HG02970 (cell line): ENCODE results near the gene LARGE1.

Experiments
- ATAC-seq: cut with Tn5 transposase; IDR thresholded peaks from one replicate; pipeline ENCODE4 v1.9.1; 2021; ENCODE audit warnings: mild to moderate bottlenecking, moderate library complexity, moderate number of reproducible peaks; ENCODE audit not compliant: unreplicated experiment, low FRiP score

Gene LARGE1

DNA sequence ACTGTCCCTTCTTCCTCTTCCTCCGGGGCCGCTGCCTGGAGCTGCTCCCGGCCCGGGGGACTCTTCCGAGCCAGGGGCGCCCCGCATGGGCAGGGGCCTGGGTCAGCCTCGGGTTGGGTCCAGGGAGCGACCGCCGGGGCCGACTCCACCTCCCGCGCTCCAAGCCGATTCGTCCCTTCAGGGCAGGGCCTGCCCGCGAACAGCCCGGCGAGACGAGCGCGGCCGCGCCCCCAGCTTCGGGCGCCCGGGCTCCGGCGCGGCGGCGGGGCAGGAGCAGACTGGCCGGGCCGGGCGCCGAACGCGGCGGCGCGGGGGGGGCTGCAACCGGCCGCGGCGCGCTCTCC, at the start of gene LARGE1:
LARGE1 (minus strand) TSS at position 280 of the 344 bp plus-strand sequence.
- peak; percentile 14 for ATAC-seq

DNA sequence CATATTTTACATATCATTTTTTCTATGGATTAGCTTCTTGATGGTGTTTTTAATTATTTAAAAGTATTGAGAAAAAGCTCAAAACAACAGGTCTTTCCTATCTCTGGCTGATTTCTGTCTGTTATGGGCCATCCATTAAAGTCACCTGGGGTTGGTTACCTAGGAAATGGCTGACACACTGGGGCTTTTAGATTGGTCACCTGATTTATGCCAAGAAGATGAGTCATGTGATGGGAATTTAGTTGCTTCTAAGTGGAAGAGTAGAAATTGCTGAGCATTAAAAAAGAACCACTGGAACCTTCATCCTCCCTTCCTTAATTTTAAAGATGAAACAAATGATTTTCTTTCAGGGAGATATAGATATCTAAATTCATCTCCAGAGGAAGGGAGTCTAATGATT, 48.8 kb upstream of the LARGE1 start:
- ATAC-seq: no peak

DNA sequence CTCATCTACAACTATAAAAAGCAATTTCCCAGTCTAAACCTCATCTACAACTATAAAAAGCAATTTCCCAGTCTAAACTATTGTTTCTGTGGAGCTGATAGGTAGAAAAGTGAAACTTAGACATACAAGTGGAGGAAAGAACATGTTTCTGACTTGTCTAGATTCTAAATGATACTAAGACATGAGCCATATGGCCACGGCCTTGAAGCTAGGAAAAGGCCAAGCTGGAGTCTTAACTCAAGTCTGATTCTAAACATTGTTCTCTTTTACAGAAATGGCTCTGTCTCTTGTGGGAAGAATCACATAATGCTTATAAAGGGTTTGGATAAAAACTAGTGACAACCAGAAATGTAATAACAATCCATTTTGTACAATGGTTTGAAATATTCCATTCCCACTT, 43.8 kb upstream of the LARGE1 start:
- ATAC-seq: no peak

DNA sequence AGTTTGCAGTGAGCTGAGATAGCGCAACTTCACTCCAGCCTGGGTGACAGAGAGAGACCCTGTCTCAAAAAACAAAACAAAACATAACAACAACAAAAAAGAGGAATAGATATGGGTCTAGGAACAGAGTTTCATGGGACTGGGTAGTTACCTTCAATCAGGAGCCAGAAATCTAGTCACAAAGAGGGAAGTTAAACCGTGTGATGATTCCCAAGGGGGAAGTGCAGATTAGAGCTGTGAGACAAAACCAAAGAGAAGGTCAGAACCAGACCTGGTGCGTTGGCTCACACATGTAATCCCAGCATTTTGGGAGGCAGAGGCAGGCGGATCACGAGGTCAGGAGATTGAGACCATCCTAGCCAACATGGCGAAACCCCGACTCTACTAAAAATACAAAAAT, 42.1 kb upstream of the LARGE1 start:
- no peak for ATAC-seq

DNA sequence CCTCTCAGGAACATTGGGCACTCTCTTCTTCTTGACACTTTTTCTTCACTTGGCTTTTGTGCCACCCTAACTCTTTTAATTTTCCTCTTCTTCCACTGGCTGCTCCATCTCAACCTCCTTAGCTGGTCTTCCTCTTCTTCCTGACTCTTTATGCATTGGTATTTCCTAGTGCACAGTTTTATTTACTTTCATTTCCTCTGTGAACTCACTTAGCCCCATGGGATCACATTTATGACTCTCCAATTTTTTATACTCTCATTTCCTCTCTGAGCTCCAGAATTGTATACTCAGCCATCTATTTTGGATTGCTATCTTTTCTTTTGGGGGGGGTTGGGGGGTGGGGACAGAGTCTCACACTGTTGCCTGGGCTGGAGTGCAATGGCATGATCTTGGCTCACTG, 38.5 kb upstream of the LARGE1 start:
- no peak for ATAC-seq

DNA sequence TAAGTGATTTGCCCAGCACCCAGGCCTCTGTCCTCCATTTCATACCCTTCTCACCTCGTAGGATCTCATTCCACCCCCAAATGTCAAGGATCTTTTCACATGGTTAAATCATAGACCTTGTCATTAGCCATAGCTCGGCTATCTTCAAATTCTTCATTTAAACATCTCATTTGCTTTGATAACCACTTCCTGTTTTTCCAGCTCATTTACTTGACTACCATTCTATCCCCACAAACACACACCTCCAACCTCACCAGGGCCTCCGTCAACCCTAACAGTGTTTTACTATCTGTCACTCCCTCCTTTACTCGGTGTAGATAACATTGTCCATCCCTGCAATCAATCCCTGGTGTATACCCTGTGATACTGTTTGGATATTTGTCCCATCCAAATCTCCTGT, 36.8 kb upstream of the LARGE1 start:
- ATAC-seq: no peak

DNA sequence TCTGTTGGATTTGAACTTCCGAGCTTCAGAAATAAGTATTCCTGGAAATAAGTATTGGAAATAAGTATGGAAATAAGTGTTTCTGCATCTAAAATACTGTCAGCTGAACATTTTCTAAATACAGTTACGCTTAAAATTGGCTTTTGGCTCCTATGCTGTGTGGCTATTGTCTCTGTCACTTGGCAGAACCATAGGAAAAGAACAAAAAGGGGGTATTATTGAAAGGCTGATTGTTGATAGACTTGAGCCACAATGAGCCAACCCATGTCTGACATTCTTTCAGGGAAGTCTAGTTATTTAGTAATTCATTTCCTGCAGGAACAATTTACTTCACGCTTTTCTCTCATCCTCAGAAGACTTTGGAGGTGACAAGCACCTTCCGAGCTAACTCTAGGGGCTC, 32.5 kb upstream of the LARGE1 start:
- no peak for ATAC-seq

DNA sequence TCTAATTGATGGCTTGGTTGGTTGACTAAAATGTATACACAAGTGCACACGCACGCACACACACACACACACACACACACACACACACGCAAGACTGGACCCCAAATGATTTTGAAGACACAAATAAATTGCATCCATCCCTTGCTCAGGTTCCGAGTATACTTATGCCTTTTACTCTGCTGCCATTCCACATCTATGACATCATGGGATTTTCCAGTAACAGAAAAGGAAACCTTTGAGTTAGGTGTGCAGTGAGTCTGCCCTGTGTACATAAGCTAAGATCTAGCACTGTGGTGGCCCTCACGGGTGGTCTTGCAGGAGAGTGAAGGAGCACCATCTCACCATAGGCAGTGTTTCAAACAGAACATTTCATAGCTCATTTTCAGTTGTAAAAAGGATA, 20.5 kb upstream of the LARGE1 start:
- ATAC-seq: no peak

DNA sequence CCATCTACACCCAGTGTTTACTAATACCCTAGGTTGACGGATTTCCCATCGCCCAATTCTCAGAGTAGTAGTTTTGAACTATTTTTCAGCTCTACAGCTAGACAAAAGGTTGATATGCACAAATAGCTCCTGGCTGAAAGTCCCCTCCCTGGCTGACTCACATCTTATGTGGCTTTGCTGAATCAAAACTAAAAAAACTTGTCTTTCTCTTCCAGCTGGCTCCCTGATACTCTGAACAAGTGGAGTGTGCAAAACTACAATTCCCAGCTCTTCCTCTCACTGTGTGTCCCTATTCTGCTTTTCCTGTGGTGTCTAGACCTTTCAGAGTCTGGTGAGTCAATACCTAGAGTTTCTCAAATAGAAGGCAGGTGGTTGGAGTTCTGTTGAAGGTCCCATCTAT, 12.7 kb upstream of the LARGE1 start:
- ATAC-seq: no peak

DNA sequence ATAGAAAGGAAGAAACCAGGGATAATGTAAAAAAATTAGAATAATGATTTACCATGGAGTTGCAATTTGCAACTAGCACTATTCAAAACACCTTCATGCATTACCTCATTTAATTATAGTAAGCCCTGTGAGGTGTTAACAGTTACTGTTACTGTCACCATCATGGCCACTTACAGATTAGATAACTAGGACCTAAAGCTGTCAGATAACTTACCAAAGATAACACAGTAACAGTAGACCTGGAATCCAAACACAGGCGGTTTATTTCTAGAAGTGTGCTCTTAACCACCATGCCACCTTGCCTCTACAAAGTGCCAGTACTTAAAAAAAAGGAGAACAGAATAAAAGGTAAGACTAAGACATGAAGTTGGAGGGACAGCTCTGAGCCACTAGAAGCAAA, 11.1 kb upstream of the LARGE1 start:
- ATAC-seq: no peak

DNA sequence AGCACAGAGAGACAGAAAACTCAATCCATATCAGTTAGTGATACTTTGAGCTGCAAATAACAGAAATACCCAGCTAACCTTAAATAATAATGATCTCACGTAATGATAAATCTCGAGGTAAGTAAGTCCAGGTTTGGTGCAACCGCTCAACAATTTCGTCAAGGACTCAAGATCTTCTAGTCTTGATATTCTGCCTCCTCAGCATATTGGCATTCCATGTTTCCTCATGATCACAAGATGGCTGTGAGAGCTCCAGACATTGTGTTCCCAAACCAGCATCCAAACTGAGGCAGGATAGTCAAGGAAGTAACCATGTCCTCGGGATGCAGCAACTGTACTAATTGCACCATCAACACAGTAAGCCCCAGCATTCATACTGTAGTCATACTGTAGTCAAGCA, 7.5 kb upstream of the LARGE1 start:
- ATAC-seq: no peak

DNA sequence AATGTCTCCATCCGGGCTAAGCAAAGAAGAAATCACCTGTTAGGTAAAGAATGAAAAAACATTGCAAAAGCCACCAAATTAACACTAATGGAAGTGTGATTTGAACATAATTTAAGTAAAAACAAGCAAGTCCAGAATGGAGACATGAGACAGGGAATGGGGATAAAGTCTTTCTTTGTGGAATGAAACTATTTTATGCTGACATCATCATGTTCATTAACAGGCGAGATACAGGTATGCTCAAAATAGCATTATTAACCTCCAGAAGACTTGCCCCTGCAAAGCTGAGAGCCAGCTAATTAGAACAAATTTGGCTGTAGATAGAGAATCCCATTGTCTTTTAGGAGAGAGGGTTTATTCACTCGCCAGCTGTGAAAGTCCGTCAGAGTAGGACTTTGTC, 4.9 kb upstream of the LARGE1 start:
- no peak for ATAC-seq

DNA sequence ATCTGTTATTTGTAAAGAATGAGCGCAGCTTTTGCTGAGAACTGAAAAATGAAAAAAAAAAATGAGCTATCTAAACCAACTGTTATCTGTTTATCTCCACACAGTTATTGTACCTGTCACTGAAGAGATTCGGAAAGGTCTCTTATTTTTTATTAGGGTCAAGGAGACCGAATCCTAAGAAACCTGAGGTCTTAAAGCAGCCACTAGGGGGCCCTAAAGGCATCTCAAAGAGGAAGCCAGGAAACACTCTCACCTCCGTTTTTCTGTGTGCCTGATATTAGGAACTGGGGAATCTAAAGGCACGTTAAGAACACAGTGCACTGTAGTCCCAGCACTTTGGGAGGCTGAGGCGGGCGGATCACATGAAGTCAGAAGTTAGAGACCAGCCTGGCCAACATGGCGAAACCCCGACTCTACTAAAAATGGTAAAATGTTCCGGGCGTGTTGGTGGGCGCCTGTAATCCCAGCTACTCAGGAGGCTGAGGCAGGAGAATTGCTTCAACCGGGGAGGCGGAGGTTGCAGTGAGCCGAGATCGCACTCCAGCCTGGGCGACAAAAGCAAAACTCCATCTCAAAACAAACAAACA, 3.5 kb upstream of the LARGE1 start:
- ATAC-seq: no peak

DNA sequence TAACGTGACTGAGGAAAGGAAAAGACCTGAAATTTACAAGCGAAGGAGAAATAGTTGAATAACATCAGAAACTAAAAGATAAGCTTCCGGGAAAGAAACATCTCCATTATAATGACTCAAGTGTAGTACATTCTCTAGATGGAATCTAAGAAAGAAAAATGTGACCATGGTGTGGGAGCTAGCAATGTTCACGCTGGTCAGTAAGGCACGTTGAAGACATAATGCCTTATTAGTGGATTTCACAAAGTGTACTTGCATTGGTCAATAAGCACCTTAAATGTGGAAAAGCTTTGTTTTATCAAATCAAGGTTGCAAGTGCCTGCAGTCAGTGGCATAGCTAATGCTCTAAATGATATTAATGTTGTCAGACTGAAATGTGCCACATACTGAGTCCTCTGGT, 2.8 kb upstream of the LARGE1 start:
- no peak for ATAC-seq

DNA sequence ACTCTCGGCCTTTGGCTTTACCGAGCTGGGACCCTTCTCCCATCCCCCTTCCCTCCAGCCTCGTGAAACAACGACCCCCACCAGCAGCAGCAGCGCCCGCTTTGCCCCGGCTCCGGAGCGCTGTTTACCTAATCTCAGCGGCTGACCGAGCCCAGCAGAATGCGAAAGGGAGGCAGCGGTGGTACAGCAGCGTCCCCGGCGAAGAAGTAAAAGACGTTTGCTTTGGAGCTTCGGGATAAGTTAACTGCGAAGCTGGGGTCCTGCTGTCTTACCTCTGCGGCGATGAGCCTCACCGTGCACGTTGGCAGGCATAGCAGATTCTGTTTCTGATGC, 2.0 kb upstream of the LARGE1 start:
- ATAC-seq: no peak

DNA sequence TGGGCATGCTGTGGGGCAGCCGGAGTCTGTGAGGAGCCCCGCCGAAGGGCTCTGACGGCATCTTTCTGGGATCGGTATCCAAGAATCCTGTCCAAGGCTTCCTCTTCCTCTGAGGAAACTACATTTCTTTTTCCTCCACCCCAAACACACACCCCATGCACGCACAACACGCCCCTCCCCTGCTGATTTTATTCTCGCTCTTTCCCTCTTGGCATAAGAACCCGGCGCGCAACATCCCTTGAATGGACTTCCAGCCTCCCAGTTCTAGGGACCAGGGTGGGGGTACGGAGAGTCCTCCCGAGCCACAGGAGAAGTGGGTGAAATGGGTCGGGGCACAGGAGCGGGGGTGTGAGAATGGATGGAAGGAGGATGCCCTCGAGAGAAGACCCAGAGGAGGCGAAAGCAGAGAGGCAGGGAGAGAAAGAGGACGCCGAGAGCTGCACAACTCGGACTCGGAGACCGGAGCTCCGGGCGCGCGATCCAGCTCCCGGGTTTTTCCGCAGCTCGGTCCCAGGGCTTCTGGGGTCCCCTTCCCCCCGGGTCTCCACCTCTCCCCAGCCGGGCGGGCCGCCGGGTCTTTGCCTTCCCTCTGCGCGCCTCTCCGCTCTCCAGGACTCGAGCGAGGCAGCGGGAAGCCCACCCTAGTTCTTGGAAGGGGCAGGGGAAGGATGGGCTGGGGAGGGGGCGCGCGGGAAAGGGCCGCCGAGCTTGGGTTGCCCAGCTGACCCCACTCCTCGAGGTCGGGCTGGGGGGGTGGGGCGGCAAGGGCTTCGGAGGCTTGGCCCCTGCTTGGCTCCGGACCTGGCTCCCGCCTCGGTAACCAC, 1.5 kb upstream of the LARGE1 start:
- no peak for ATAC-seq

DNA sequence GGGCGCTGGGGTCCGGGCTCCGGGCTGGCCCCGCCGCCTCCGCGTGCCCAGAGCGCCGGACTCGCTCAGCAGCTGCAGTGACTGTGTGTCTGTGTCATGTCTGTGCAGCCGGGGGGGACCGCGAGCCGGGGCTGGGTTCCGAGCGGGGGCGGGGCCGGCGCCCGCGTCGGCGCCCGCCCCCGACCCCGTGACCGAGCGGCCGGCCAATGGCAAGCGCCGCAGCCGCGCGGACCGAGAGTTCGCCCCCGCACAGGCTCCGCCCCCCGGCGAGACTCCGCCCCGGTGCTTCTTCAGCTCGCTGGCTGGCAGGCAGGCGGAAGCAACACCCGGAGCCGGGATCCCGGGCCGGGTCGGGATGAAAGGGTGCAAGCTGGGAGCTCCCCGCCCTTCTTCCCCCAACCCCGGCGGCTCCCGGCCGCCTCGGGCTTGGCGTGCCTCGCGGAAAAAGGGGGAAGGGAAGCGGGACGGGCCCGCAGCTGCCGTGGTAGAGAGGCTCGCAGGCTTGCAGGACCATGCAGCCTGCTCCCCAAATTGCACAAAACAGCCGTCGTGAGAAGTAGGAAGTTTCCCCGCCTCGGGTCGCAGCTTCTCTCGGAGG, 750 bp upstream of the LARGE1 start:
- ATAC-seq: peak; percentile 70

DNA sequence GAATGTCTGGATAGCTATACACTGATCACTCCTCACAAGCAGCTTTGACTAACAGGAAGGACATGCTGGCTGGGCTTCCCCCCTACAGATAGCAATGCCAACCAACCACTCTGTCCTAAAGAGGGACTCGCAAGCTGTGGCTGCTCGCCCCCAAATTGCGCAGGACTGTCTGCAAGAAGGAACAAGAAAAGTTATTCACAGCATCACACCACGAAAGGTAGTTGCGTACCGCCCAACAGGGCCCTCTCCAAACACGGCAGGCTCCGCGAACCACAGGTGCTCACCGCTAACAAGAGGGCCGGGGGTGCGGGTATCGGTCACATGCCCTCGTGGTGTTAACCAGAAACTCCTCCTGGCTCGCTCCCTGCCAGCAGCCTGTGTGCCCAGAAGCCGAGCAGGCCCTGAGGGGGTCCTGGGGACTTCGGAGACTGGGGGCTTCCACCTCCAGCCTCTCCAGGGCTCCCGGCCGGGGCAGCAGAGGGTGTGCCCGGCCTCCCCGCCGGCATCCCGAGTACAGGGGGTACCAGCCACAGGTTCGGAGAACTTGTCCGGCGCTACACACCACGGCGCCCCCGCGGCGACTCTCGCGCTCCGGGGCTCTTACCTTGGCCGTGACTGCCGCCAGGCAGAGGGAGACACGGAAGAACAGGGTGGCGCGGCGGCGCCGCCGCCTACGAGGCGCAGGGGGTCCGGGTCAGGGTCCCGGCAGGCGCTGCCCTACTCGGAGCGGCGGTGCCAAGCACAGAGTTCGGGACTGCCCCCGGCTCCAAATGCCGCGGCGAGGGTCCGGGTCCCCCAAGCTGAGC, 682 bp downstream of the LARGE1 start:
- no peak for ATAC-seq

DNA sequence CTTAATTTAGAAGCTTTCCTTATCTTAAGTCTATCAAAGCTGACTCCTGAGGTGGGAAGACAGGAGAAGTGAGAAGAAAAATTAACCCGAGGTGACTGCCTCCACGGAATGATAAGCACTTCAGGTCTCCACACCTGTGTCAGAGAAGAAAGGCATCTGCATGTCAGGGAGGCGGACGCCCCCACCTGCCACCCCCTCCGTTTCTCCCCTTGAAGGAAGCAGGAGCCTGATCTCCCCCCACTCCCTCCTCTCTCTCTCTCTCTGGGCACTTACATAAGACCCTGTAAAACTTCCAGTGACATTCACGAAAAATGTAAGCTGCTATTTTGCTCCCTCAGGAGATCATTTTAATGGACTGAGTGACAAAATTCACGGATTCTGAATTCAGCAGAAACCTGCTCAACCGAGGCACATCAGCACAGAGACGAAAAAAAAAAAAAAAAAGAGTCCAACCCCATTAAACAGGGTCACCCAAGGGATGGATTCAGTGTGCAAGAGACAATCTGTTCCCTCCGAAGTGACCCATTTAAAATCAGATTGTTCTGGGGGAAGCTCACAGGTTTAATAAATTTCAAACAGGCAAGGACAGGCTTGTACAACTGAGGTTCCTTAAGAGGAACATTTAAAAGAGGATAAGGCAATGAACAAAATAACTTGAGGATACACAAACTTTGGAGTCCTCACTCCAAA, 1.5 kb downstream of the LARGE1 start:
- no peak for ATAC-seq

DNA sequence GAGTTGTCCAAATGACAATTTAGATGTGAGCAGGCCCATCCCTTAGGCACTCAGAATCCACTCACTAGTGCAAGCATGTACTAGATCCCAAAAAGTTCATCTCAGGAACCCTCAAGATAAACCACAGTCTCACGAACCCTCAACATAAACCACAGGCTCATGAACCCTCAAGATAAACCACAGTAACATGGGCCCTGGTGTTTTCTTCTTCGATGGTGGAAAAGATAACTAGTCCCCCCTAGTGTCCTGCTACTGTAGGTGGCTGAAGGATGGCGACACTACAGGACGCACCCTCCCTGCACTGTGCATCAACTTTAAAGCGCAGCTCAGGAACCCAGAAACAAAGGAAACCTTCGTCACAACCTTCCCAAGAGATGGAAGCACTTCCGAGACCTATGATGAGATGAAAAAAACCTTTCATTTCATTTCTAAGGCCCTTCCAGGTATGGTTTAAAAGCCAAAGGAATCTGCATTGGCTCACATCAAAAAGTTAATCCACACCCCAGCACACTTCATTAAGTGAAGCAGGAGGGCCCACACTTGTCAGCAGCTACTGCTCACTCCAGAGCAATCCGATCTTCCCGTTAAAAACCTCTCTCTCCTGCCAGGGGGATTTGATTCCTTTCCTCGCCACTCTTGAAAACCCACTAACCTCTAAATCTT, 2.4 kb downstream of the LARGE1 start:
- no peak for ATAC-seq
